Measurements from ENCODE around the gene ZNF610. TPM values are rescaled to one million over a fixed set of nuclear protein-coding genes. Genes with fewer than 3 reads are reported as not detected.

Gene ZNF610
- total and polyA plus RNA-seq, 2 of the 13 experiments (the other 11 are each of a cell fraction or from before 2014, with no cell fraction given), result 0.32 to 0.69 TPM

DNA sequence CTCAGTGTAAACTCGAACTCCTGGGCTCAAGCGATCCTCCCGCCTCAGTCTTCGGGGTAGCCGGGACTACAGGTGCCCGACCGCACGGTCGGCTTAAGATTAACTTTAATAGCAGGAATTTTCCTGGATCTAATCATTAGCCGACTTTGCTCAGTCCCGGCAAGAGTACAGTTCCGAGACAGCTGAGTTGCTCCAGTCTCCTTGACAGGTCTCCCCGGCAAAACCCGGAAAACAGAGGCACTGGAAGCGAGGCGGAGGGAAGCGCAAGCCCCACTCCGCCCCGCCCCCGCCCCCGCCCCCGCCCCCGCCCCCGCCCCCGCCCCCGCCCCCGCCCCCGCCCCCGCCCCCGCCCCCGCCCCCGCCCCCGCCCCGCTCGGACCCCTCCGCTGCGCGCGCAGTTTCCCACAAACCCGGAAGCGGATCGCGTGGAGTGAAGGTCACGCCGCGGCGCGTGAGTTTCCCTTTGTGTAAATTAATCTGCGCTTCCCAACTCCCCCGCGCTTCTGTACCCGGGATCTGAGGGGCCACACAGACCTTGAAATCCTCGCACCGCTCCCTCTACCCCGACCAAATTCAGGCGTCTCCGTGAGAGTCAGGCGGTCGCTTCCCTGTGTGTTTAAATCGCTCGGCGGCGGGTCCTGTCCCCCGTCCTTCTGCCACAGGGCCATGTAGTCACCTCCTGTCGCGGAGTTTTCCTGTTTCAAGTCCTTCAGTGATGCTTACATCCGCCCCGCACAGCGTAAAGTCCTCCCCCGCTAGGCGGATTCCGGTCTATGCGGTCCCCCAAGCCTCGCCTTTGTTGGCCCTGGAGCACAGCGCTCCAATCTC is 39.1 kb upstream of the ZNF610 start, which contains the start of gene ZNF480 (continued):
- TF ChIP-seq RBFOX2 (IDR thresholded peaks at IDR 0.05; ENCODE audit: low read depth, low read length) (peak; percentile 63), JUND (CRISPR knock-in tag; IDR thresholded peaks at IDR 0.05) (no peak), TEF (CRISPR knock-in tag; IDR thresholded peaks at IDR 0.05) (no peak), SATB2 (CRISPR knock-in tag; IDR thresholded peaks at IDR 0.05) (no peak), NPAS2 (CRISPR knock-in tag; IDR thresholded peaks at IDR 0.05; ENCODE audit: borderline replicate concordance) (no peak), PATZ1 (CRISPR knock-in tag; IDR thresholded peaks at IDR 0.05) (no peak), POGZ (CRISPR knock-in tag; IDR thresholded peaks at IDR 0.05) (no peak), RBAK (CRISPR knock-in tag; IDR thresholded peaks at IDR 0.05) (no peak), SRSF9 (IDR thresholded peaks at IDR 0.05; ENCODE audit: borderline replicate concordance, insufficient read depth, low read depth, low read length, poor library complexity, severe bottlenecking) (no peak), ZNF589 (CRISPR knock-in tag; conservative IDR thresholded peaks at IDR 0.05) (no peak), CHCHD3 (CRISPR knock-in tag; IDR thresholded peaks at IDR 0.05) (0 out of 2 replicates have a peak, but pooled peaks have one; percentile 17), FOXP1 (IDR thresholded peaks at IDR 0.05) (no peak), FOXP1 (CRISPR knock-in tag; IDR thresholded peaks at IDR 0.05) (no peak), ZBTB7B (CRISPR knock-in tag; IDR thresholded peaks at IDR 0.05) (no peak), SALL1 (CRISPR knock-in tag; IDR thresholded peaks at IDR 0.05) (peak; percentile 37; the same call in 1 of the 2 replicates), HNRNPUL1 (IDR thresholded peaks at IDR 0.05; ENCODE audit: low read depth, low read length) (no peak), SAP130 (CRISPR knock-in tag; IDR thresholded peaks at IDR 0.05; ENCODE audit: low read depth) (peak; percentile 69), ZBTB8A (CRISPR knock-in tag; IDR thresholded peaks at IDR 0.05; ENCODE audit: borderline replicate concordance, low read depth) (no peak), ZNF883 (CRISPR knock-in tag; IDR thresholded peaks at IDR 0.05; ENCODE audit: not compliant biosample characterization) (no peak), PRPF4 (IDR thresholded peaks at IDR 0.05; ENCODE audit: low read depth, low read length, poor library complexity, severe bottlenecking) (no peak), USF2 (IDR thresholded peaks at IDR 0.05; ENCODE audit: low read depth, low read length) (no peak), USF2 (CRISPR knock-in tag; IDR thresholded peaks at IDR 0.05; ENCODE audit: borderline replicate concordance) (no peak)

Data from HepG2 (cell line).